WTC11 (cell line): ENCODE measurements around the gene TAF4. TPM values are rescaled to one million over a fixed set of nuclear protein-coding genes. Genes with fewer than 3 reads are reported as not detected.

Experiments
- ATAC-seq: fragments of 200-7000 bp; cut with Tn5 transposase; 2 replicates; pipeline ENCODE4 v1.10.0; 2021; ENCODE audit warnings: mild to moderate bottlenecking, moderate library complexity
- CTCF ChIA-PET: fragments of 300-600 bp; sonication (Branson Sonifier 250); formaldehyde crosslinking; loops from one replicate; lab custom pipeline; 2021; ENCODE audit warnings: antibody characterized with exemption; lab: Charles Lee
- POLR2A ChIA-PET: fragments of 350-600 bp; sonication (Branson Sonifier 250); formaldehyde crosslinking; loops from one replicate; lab custom pipeline; 2021; ENCODE audit warnings: antibody characterized with exemption; lab: Charles Lee
- DNase-seq: peaks from one replicate; pipeline ENCODE4 v3.0.0; 2021; ENCODE audit warnings: low spot score
- H3K27ac Mint-ChIP-seq: 2 replicates; pipeline ENCODE4 v1.8.0; 2021; ENCODE audit warnings: mixed read lengths
- H3K27me3 Mint-ChIP-seq: 2 replicates; pipeline ENCODE4 v1.8.0; 2021; ENCODE audit warnings: low read depth, mild to moderate bottlenecking, moderate library complexity, mixed read lengths
- H3K36me3 Mint-ChIP-seq: 2 replicates; pipeline ENCODE4 v1.8.0; 2021; ENCODE audit warnings: mixed read lengths
- H3K4me1 Mint-ChIP-seq: 2 replicates; pipeline ENCODE4 v1.8.0; 2022; ENCODE audit warnings: mixed read lengths
- H3K4me3 Mint-ChIP-seq: 2 replicates; pipeline ENCODE4 v1.8.0; 2021; ENCODE audit warnings: mild to moderate bottlenecking, moderate library complexity, mixed read lengths
- H3K9me3 Mint-ChIP-seq: 2 replicates; pipeline ENCODE4 v1.8.0; 2021; ENCODE audit warnings: mixed read lengths
- CBFB ChIP-seq: sonication (generic); formaldehyde crosslinking; IDR thresholded peaks from 2 replicates; pipeline ENCODE4 v1.8.1; 2022; ENCODE audit warnings: mild to moderate bottlenecking, low read depth, missing genetic modification reagents
- CREM ChIP-seq: sonication (generic); formaldehyde crosslinking; IDR thresholded peaks from 2 replicates; pipeline ENCODE4 v1.8.1; 2022; ENCODE audit warnings: mild to moderate bottlenecking, missing genetic modification reagents, moderate library complexity
- JUN ChIP-seq: sonication (generic); formaldehyde crosslinking; IDR thresholded peaks from 2 replicates; pipeline ENCODE4 v1.8.0; 2023; ENCODE audit warnings: mild to moderate bottlenecking, missing genetic modification reagents
- SOX15 ChIP-seq: fragments of 250-450 bp; sonication (Bioruptor Pico); IDR thresholded peaks from 2 replicates; pipeline ENCODE4 v1.9.0; 2021; ENCODE audit warnings: mild to moderate bottlenecking
- ZNF416 ChIP-seq: fragments of 250-450 bp; sonication (Bioruptor Pico); IDR thresholded peaks from 2 replicates; pipeline ENCODE4 v1.9.0; 2021; ENCODE audit warnings: mild to moderate bottlenecking, inconsistent platforms
- total RNA-seq: library from RNA; stranded (reverse); gene quantifications from 3 replicates; pipeline ENCODE4 v1.2.3, GENCODE V29; 2021
- TF ChIP-seq, protein P1 (sequence below): sonication (generic); formaldehyde crosslinking; IDR thresholded peaks from 2 replicates; pipeline ENCODE4 v1.8.1; 2022; ENCODE audit warnings: mild to moderate bottlenecking, missing genetic modification reagents, moderate library complexity, borderline replicate concordance
- TF ChIP-seq, protein P2 (sequence below): sonication (generic); formaldehyde crosslinking; IDR thresholded peaks from 2 replicates; pipeline ENCODE4 v1.8.1; 2023; ENCODE audit warnings: mild to moderate bottlenecking, missing genetic modification reagents
- TF ChIP-seq, protein P3 (sequence below): sonication (generic); formaldehyde crosslinking; IDR thresholded peaks from 2 replicates; pipeline ENCODE4 v1.8.1; 2022; ENCODE audit warnings: mild to moderate bottlenecking, moderate library complexity, missing genetic modification reagents
- TF ChIP-seq, protein P4 (sequence below): sonication (generic); formaldehyde crosslinking; IDR thresholded peaks from 2 replicates; pipeline ENCODE4 v1.8.1; 2022; ENCODE audit warnings: low read depth, missing genetic modification reagents, borderline replicate concordance
- TF ChIP-seq, protein P5 (sequence below): sonication (generic); formaldehyde crosslinking; IDR thresholded peaks from 2 replicates; pipeline ENCODE4 v1.8.1; 2023; ENCODE audit warnings: mild to moderate bottlenecking, missing genetic modification reagents, moderate library complexity
- TF ChIP-seq, protein P6 (sequence below): fragments of 250-450 bp; sonication (Bioruptor Pico); IDR thresholded peaks from 2 replicates; pipeline ENCODE4 v1.9.0; 2021; ENCODE audit warnings: mild to moderate bottlenecking
- TF ChIP-seq, protein P7 (sequence below): sonication (generic); formaldehyde crosslinking; IDR thresholded peaks from 2 replicates; pipeline ENCODE4 v1.8.1; 2023; ENCODE audit warnings: mild to moderate bottlenecking, missing genetic modification reagents, moderate library complexity
- TF ChIP-seq, protein P8 (sequence below): fragments of 250-450 bp; sonication (Bioruptor Pico); IDR thresholded peaks from 2 replicates; pipeline ENCODE4 v1.9.0; 2021; ENCODE audit warnings: mild to moderate bottlenecking, borderline replicate concordance
- TF ChIP-seq, protein P9 (sequence below): sonication (generic); formaldehyde crosslinking; IDR thresholded peaks from 2 replicates; pipeline ENCODE4 v1.8.1; 2022; ENCODE audit warnings: low read depth, mild to moderate bottlenecking, moderate library complexity, missing genetic modification reagents, borderline replicate concordance
- TF ChIP-seq, protein P10 (sequence below): sonication (generic); formaldehyde crosslinking; IDR thresholded peaks from 2 replicates; pipeline ENCODE4 v1.8.0; 2022; ENCODE audit warnings: mild to moderate bottlenecking, missing genetic modification reagents
- TF ChIP-seq, protein P11 (sequence below): fragments of 250-450 bp; sonication (Bioruptor Pico); IDR thresholded peaks from 2 replicates; pipeline ENCODE4 v1.9.0; 2021; ENCODE audit warnings: mild to moderate bottlenecking
- TF ChIP-seq, protein P12 (sequence below): sonication (generic); formaldehyde crosslinking; IDR thresholded peaks from 2 replicates; pipeline ENCODE4 v1.8.1; 2022; ENCODE audit warnings: missing genetic modification reagents, borderline replicate concordance

TAF4 gene
- total RNA-seq, 1 experiment from 2014 or later = 34.4 TPM

DNA sequence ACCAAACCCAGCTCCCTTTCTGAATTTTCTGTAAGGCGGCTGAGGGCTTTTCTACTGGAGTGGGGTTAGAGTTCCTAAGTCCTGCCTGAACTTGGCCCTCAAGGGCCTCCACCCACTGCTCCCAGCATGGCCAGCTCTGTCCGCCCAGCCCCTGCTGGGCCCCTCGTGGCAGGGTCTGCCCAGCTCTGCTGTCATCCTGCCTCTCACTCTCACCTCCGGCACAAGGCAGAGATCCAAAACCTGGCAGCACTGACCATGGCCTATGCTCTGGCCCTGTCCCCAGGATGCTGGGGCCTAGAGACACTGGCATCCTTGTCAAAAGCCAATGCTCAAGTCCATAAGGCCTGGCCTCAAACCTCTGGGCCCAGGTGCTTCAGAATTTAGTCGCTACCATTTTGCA lies 61.1 kb downstream of the TAF4 start:
- ChIA-PET POLR2A (no interaction called here), CTCF (no interaction called here)
- Mint-ChIP-seq H3K9me3 (no peaks in the 10 kb centered on the region), H3K27ac (no peak overlapping the region), H3K27me3 (no peaks in the 10 kb centered on the region), H3K4me1 (no peaks in the 10 kb centered on the region), H3K36me3 (peaks cover 67% of the 10 kb centered on the region), H3K4me3 (no peak overlapping the region)
- no peak for ATAC-seq
- DNase-seq = no peak
- TF ChIP-seq JUN (CRISPR knock-in tag) (no peak), CREM (no peak), SOX15 (no peak), CBFB (CRISPR knock-in tag) (no peak), ZNF416 (CRISPR knock-in tag) (no peak)
- TF ChIP-seq, protein P1, sequence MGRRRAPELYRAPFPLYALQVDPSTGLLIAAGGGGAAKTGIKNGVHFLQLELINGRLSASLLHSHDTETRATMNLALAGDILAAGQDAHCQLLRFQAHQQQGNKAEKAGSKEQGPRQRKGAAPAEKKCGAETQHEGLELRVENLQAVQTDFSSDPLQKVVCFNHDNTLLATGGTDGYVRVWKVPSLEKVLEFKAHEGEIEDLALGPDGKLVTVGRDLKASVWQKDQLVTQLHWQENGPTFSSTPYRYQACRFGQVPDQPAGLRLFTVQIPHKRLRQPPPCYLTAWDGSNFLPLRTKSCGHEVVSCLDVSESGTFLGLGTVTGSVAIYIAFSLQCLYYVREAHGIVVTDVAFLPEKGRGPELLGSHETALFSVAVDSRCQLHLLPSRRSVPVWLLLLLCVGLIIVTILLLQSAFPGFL (CRISPR knock-in tag) = no peak
- TF ChIP-seq, protein P2, sequence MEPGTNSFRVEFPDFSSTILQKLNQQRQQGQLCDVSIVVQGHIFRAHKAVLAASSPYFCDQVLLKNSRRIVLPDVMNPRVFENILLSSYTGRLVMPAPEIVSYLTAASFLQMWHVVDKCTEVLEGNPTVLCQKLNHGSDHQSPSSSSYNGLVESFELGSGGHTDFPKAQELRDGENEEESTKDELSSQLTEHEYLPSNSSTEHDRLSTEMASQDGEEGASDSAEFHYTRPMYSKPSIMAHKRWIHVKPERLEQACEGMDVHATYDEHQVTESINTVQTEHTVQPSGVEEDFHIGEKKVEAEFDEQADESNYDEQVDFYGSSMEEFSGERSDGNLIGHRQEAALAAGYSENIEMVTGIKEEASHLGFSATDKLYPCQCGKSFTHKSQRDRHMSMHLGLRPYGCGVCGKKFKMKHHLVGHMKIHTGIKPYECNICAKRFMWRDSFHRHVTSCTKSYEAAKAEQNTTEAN (CRISPR knock-in tag) = no peak
- TF ChIP-seq, protein P3, sequence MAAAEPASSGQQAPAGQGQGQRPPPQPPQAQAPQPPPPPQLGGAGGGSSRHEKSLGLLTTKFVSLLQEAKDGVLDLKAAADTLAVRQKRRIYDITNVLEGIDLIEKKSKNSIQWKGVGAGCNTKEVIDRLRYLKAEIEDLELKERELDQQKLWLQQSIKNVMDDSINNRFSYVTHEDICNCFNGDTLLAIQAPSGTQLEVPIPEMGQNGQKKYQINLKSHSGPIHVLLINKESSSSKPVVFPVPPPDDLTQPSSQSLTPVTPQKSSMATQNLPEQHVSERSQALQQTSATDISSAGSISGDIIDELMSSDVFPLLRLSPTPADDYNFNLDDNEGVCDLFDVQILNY = no peak
- TF ChIP-seq, protein P4, sequence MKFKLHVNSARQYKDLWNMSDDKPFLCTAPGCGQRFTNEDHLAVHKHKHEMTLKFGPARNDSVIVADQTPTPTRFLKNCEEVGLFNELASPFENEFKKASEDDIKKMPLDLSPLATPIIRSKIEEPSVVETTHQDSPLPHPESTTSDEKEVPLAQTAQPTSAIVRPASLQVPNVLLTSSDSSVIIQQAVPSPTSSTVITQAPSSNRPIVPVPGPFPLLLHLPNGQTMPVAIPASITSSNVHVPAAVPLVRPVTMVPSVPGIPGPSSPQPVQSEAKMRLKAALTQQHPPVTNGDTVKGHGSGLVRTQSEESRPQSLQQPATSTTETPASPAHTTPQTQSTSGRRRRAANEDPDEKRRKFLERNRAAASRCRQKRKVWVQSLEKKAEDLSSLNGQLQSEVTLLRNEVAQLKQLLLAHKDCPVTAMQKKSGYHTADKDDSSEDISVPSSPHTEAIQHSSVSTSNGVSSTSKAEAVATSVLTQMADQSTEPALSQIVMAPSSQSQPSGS = no peak
- TF ChIP-seq, protein P5, sequence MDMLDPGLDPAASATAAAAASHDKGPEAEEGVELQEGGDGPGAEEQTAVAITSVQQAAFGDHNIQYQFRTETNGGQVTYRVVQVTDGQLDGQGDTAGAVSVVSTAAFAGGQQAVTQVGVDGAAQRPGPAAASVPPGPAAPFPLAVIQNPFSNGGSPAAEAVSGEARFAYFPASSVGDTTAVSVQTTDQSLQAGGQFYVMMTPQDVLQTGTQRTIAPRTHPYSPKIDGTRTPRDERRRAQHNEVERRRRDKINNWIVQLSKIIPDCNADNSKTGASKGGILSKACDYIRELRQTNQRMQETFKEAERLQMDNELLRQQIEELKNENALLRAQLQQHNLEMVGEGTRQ (CRISPR knock-in tag) = no peak
- TF ChIP-seq, protein P6, sequence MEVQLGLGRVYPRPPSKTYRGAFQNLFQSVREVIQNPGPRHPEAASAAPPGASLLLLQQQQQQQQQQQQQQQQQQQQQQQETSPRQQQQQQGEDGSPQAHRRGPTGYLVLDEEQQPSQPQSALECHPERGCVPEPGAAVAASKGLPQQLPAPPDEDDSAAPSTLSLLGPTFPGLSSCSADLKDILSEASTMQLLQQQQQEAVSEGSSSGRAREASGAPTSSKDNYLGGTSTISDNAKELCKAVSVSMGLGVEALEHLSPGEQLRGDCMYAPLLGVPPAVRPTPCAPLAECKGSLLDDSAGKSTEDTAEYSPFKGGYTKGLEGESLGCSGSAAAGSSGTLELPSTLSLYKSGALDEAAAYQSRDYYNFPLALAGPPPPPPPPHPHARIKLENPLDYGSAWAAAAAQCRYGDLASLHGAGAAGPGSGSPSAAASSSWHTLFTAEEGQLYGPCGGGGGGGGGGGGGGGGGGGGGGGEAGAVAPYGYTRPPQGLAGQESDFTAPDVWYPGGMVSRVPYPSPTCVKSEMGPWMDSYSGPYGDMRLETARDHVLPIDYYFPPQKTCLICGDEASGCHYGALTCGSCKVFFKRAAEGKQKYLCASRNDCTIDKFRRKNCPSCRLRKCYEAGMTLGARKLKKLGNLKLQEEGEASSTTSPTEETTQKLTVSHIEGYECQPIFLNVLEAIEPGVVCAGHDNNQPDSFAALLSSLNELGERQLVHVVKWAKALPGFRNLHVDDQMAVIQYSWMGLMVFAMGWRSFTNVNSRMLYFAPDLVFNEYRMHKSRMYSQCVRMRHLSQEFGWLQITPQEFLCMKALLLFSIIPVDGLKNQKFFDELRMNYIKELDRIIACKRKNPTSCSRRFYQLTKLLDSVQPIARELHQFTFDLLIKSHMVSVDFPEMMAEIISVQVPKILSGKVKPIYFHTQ (CRISPR knock-in tag) = no peak
- TF ChIP-seq, protein P7, sequence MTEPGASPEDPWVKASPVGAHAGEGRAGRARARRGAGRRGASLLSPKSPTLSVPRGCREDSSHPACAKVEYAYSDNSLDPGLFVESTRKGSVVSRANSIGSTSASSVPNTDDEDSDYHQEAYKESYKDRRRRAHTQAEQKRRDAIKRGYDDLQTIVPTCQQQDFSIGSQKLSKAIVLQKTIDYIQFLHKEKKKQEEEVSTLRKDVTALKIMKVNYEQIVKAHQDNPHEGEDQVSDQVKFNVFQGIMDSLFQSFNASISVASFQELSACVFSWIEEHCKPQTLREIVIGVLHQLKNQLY (CRISPR knock-in tag) = no peak
- TF ChIP-seq, protein P8, sequence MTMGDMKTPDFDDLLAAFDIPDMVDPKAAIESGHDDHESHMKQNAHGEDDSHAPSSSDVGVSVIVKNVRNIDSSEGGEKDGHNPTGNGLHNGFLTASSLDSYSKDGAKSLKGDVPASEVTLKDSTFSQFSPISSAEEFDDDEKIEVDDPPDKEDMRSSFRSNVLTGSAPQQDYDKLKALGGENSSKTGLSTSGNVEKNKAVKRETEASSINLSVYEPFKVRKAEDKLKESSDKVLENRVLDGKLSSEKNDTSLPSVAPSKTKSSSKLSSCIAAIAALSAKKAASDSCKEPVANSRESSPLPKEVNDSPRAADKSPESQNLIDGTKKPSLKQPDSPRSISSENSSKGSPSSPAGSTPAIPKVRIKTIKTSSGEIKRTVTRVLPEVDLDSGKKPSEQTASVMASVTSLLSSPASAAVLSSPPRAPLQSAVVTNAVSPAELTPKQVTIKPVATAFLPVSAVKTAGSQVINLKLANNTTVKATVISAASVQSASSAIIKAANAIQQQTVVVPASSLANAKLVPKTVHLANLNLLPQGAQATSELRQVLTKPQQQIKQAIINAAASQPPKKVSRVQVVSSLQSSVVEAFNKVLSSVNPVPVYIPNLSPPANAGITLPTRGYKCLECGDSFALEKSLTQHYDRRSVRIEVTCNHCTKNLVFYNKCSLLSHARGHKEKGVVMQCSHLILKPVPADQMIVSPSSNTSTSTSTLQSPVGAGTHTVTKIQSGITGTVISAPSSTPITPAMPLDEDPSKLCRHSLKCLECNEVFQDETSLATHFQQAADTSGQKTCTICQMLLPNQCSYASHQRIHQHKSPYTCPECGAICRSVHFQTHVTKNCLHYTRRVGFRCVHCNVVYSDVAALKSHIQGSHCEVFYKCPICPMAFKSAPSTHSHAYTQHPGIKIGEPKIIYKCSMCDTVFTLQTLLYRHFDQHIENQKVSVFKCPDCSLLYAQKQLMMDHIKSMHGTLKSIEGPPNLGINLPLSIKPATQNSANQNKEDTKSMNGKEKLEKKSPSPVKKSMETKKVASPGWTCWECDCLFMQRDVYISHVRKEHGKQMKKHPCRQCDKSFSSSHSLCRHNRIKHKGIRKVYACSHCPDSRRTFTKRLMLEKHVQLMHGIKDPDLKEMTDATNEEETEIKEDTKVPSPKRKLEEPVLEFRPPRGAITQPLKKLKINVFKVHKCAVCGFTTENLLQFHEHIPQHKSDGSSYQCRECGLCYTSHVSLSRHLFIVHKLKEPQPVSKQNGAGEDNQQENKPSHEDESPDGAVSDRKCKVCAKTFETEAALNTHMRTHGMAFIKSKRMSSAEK (CRISPR knock-in tag) = no peak
- TF ChIP-seq, protein P9, sequence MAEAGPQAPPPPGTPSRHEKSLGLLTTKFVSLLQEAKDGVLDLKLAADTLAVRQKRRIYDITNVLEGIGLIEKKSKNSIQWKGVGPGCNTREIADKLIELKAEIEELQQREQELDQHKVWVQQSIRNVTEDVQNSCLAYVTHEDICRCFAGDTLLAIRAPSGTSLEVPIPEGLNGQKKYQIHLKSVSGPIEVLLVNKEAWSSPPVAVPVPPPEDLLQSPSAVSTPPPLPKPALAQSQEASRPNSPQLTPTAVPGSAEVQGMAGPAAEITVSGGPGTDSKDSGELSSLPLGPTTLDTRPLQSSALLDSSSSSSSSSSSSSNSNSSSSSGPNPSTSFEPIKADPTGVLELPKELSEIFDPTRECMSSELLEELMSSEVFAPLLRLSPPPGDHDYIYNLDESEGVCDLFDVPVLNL = no peak
- TF ChIP-seq, protein P10, sequence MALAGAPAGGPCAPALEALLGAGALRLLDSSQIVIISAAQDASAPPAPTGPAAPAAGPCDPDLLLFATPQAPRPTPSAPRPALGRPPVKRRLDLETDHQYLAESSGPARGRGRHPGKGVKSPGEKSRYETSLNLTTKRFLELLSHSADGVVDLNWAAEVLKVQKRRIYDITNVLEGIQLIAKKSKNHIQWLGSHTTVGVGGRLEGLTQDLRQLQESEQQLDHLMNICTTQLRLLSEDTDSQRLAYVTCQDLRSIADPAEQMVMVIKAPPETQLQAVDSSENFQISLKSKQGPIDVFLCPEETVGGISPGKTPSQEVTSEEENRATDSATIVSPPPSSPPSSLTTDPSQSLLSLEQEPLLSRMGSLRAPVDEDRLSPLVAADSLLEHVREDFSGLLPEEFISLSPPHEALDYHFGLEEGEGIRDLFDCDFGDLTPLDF (CRISPR knock-in tag) = no peak
- TF ChIP-seq, protein P11, sequence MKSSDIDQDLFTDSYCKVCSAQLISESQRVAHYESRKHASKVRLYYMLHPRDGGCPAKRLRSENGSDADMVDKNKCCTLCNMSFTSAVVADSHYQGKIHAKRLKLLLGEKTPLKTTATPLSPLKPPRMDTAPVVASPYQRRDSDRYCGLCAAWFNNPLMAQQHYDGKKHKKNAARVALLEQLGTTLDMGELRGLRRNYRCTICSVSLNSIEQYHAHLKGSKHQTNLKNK (CRISPR knock-in tag) = no peak
- TF ChIP-seq, protein P12, sequence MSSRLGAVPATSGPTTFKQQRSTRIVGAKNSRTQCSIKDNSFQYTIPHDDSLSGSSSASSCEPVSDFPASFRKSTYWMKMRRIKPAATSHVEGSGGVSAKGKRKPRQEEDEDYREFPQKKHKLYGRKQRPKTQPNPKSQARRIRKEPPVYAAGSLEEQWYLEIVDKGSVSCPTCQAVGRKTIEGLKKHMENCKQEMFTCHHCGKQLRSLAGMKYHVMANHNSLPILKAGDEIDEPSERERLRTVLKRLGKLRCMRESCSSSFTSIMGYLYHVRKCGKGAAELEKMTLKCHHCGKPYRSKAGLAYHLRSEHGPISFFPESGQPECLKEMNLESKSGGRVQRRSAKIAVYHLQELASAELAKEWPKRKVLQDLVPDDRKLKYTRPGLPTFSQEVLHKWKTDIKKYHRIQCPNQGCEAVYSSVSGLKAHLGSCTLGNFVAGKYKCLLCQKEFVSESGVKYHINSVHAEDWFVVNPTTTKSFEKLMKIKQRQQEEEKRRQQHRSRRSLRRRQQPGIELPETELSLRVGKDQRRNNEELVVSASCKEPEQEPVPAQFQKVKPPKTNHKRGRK = no peak
